ENCODE measurements around the gene HCRTR1.

HCRTR1 gene

DNA sequence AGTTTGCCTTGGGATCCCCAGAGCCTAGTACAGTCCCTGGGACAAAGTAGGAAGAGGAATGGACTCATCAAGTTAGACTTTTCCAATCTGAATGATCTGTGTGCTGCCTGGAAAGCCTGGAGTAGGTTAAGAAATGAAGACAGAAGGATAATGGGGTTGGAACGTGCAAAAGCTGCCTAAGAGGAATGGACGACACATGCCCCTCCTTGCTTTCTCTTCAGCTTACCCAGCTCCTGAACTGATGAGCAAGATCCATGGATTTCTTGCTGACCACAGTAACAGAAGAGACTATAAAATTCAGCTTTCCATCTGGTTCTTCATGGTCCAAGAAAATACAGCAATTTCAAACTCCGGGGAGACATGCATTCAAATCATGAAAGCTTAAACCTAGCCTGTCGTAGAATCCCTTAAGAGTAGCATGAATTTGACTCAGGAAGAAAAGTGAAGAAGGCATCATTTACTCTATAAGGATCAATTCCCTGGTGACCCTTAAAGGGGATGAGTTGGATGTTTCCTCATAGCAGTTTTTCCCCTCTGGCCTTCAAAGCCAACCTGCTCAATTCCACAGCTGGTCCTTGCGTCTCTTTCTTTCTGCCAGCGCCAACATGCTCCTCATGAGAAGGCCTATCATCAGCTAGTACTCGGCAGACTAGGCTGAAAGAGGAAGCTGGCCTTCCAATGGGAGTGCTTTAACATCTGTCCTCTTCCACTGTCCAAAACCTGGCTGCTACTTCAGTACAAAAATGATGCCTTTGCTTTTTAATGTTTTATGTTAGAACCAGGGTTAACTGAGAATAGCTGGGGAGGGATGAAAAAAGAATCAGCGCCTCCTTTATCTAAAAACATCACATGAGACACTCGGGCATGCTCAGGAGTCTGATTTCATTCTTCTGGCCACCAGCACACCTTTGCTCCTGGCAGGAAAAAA is 32.9 kb downstream of the HCRTR1 start:
- DNase-seq (ENCODE audit: low read depth): no peak

DNA sequence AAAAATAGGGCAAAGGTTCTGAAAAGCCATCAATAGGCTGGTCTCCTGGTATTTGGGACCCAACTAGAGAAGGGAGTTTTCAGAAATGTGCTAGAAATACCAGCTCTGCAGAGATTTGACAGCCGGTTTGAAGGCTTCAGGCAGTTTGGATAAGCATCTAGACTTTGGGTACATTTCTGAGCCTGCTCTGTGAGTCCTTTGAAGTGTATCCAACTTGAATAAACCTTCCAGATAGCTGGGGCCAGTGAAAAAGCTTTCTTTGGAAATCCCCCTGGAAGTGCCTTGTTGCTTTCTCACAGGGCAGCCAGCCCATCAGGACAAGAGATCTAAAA is 33.6 kb downstream of the HCRTR1 start:
- no peak for DNase-seq (ENCODE audit: low read depth)

DNA sequence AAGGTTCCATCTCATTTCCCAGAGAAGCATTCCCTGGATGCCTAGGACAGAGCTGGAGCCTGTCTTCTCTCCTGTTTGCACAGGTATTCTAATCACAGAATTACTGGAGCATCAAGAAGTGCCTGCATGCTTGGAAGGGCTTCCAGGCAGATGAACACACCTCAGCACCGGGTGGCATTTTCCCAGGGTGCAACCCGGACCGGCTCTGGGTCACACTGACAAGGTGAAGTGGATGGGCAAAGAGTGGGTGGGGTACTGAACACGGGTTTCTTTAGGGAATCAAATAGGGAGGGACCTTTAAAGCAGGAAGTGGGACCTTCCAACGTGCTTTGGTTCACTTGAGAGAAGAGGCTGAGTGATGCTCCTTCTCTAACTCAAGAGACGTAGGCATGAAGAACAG is 34.3 kb downstream of the HCRTR1 start:
- no peak for DNase-seq (ENCODE audit: low read depth)

DNA sequence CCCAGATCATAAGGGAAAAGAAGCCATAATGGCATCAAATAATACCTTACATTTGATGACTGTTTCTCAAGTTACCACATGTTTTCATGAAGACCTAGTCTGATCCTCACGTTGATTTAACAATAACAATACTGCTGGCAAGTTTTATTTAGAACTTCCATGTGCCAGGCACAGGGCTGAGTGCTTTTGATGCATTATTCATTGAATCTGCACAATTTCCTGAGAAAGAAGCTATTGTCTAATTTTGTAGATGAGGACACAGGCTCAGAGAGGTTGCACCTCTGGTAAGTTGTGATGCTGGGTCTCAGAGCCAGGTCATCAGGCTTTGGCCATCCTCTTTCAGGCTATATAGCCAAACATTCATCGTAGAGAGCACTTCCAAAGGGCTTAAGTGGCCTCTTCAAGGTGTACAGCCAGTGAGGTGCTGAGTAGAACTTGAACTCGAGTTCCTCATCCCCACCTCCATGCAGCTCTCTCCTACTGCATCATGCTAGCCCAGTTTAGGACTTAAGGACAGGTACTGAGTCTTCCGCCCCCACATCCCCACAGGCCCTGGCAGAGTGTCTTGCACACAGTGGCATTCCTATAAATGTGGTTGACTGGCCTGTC is 35.5 kb downstream of the HCRTR1 start:
- no peak for DNase-seq (ENCODE audit: low read depth)

DNA sequence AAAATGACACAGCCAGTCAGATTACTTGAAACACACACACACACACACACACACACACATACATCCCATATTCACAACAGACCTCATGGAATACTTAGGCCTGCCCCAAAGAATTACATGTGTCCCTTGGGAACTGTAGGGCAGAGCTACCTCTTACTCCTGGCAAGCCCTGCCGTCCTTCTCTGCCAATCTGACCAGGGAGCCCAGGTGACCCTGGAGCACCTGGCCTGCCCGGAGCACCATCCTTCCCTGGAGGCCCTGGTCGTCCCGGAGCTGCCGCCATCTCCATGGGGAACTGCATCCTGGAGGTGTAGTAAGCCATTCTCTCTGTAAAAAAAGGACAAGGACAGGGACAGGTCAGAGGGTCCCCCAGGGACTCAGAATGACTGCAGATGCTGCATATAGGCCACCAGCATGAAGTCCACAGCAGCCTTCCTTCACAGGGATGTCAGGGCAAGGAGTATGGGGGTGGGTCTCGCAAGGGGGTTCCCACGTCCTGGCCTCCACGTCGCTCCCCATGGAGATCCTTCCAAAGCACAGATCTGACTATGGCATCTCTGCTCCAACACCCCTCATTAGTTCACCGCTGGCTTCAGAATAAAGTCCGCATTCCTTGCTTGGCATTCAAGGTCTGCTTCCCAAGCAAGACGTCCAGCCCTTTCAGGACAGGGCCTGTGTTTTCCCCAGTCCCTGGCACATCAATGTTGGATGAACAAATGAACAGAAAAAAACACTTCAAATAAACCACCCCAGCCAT is 36.4 kb downstream of the HCRTR1 start:
- no peak for DNase-seq (ENCODE audit: low read depth)

DNA sequence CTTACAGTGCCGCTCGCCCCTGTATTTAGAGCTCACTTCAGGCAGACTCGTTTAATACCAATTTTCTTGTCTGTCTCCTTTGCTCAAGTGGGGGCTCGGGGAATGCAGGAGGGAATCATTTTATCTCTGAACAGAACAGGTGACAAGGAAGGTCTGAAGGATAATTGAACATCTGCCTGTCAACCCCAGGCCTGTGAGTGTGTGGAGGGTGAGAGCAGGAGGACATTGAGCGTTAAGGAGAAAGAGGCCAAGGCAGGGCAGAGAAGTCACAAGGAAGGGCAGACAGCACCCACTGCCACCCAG is 36.9 kb downstream of the HCRTR1 start:
- DNase-seq (ENCODE audit: low read depth): no peak

DNA sequence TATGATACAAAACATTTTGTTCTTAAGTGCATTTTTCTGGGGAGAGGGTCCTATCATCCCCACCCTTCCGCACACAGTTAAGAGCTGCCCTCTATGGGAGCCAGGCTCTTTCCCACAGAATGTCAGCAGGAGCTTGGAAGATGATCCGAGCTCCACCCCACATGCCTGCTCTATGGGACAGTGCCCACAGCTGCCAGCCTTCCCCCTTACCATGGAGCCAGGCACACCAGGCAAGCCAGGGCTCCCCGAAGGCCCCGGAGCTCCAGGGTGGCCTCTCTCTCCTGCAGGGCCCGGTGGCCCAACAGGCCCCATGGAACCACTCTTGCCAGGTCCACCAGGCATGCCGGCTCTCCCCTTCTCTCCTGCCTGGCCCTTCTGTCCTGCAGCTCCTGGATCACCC is 37.6 kb downstream of the HCRTR1 start:
- no peak for DNase-seq (ENCODE audit: low read depth)

DNA sequence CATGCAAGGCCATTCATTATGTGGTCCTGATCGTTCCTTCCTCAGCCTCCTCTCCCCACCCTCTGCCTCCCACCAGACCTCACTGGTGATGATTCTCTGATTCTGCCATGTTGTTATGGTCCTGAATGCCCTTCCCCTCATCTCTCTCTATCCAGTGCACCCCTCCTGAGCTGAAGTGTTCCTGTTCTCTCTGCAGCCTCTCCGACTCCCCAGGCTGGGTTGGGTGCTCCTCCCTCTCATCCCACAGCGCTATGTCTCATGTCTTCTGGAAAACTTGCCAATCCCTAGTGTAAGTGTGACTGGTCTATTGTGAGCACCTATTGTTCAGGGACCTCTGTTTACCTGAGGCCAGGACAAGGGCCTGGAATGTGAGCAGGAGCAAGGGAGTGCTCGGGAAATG is 38.3 kb downstream of the HCRTR1 start:
- no peak for DNase-seq (ENCODE audit: low read depth)

DNA sequence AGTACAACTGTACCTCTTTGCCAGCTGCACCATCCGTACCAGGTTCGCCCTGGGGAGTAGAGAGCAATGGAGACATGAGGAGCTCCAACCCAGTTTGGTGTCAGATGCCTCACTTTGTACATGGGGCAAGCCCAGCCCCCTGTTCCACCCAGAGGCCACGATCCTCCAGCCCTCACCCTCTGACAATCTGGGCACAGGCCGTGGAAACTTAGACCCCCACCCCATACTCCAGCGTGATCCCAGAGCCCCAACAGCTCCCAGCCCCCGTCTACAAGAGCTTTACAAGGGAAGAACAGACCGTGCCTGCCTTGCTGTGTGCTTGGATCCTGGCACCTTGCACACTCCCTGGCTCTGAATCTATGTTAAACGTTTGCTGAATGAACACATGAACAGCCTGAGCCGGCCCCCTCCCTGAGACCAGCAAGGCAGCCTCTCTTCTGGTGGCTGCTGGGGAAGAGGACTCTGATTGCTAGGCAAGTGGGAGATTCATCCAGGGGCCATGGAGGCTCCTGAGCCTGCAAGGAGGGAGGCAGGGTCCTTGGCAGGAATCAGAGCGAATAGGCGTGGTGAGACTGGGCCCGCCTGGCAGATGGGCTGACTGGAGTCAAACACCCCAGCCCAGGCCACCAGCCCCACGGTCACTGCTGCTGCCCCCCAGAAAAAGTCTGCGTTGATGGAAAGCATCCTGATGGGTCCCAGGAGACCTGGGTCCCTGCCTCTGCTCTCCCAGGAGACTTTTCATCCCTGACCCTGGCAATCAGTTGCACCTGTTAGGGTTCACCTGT is 39.7 kb downstream of the HCRTR1 start:
- DNase-seq (ENCODE audit: low read depth): no peak

DNA sequence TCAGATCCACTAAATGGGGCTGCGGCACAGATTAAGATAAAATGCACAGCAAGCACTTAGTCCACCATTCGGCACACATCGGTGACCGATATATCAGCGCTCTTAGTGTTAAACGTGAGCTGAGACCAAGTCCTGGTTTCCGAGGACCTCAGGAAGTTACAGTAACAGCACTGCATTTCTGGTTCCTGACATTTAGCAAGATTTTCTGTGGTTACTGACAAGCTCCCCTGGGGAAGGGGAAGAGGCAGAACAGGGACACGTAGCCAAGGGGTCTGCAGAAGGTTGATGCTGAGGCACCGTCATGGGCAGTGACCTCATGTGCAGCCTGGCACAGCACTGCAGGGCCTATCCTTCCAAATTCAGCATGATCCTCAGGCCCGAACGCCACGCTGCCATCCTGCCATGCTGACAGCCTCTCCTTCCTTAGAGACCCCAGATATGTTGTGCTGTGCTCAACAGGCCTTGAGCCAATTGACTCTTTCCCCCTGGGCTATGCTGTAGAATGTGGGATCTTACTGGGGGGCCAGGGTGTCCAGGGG is 40.6 kb downstream of the HCRTR1 start:
- no peak for DNase-seq (ENCODE audit: low read depth)

DNA sequence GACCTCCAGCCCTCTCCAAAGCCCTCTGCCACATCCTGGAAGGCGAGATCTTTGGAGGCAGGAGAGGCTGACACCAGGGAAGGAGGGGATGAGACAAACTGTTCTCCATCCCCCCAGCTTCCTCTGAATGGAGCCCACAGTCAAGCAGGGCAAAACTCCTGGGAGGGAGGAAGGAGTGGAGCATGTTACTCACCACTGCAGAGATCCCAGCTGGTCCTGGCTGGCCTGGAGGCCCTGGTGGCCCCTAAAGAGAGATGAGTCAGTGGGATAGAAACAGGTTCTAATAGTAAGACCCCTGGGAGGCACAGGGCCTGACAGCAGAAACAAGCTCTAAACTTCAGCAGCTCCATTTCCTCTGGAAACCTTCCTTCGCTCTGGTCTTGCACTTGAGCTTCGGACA is 41.2 kb downstream of the HCRTR1 start:
- DNase-seq (ENCODE audit: low read depth): no peak

DNA sequence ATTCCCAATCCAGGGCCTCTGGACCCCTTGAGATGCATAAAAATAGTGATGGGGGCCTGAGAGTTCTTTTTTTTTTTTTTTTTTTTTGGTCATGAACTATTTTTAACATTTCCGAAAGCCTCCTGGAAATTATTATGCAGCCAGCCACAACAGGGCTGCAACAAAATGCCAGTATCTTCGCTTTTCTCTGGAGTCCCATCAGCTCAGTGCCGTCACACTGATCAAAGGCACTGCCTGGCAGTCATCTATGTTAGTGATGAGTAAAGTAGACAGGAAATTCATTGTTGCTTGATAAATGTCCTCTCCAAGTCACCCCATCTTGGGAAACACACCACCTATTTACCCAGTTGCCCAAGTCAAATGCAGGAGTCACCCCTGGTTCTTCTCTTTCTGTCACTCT is 42.4 kb downstream of the HCRTR1 start:
- no peak for DNase-seq (ENCODE audit: low read depth)

DNA sequence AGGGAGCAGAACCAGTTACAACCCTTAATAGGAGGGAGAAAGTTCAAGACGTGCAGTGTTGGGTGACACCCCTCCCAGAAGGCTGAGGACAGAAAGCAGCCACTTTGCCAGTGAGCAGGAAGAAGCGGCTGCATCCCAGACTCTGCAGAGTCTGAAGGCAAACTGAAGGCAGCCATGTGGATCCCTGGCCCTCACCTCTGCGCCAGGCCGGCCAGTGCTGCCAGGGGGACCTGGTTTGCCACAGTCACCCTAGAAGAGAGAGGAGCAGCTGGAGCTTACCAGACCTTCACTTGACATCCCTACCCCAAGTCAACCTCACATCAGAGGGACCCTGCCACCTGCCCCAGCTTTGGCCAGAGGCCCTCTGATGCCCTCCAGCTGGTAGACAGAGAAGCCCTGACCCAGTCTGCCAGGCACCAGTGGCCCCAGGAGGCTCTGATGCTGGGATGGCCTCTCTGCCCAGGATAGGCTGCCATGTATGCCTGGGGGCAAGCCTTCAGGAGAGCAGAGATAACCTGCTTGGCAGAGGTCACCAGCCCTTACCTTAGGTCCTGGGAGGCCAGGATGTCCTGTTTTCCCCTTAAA is 43.5 kb downstream of the HCRTR1 start:
- no peak for DNase-seq (ENCODE audit: low read depth)

DNA sequence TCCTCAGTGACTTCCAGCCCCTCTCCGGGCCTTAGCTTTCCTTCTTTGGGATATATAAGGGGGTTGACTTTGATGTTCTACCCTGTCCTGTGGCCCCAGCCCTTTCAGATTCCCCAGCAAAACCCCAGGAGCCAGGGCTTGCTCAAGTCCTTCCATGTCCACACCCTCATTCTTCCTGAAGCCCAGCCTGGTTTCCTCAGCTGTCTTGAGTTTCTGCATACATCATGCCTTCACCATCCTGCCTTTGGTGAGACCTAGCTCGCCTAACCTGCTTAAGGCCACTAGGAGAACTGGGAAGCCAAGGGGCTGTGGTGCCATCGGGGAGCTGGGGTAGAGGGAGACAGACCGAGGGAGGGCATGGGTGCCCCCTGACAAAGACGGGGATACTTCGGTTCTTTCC is 44.4 kb downstream of the HCRTR1 start:
- DNase-seq (ENCODE audit: low read depth): peak; percentile 17

DNA sequence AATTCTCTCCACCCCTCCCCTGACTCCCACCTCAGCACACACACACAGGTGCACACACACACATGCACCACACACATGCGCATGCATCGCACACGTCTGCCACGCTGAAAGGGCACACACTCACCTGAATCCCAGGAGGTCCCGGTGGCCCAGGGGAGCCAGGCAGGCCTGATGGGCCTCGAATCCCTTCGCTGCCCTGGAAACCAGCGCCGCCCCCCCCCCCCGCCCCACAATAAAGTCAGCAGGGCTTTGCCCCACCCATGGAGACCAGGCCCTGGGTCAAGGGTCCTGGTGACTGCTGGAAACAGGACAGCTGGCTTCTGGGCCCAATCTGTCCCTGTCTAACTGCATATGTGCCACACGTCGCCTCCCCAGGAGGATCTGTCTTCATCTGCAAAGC is 45.0 kb downstream of the HCRTR1 start:
- no peak for DNase-seq (ENCODE audit: low read depth)

DNA sequence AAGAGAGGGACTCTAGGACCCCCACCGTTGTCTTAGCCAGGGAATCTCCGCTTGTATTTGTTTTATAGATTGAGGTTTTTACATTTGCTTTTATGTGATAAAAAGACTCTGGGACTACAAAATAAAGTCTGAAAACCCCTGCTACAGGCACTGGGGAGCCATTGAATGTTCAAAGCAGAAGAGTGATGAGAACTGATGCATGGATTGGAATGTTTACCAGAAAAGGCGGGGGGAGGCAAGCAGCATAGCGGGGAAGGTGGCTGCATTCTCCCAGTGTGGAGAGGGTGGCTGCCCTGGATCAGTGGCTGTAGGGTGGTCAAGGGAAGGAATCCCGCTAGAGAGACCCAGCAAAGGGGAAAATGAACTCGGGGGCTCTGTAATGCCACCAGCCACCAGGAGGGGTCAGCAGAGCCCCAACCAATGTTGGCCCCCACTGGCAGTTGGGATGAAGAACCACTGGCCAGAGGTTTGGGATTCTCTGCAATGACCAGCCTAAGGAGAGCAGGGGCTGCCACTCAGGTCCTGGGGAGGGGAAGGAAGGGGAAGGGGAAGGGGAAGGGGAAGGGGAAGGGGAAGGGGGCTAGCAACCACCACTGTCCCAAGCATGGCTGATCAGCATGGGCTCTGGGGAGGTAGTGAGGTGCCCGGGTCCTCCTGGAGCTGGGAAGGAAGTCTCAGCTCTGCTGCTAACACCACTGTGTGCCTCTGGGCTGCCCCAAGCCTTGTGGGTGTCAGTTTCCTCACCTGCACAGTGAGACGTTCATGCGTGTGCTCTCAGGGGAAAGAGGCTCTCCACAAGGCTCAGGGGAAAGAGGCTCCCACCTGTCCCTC is 46.3 kb downstream of the HCRTR1 start:
- no peak for DNase-seq (ENCODE audit: low read depth)

DNA sequence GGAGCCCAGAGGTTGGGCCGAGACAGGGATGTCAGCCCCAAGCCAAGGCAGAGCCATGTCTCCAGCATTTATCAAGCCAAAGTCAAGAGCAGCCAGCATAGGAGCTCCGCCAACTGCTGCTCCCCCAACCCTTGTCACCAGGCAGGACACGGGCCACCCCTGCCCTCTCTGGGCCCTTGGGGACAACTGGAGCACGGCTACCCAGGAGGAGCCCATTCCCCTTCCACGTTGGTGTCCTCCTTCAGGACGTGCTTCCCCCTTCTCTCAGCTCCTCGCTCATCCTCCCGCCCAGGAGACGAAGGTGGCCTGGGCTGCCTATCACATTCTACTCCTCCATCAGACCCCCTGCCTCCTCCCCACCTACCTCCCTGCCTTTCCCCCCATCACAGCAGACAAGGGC is 47.0 kb downstream of the HCRTR1 start:
- DNase-seq (ENCODE audit: low read depth): no peak

DNA sequence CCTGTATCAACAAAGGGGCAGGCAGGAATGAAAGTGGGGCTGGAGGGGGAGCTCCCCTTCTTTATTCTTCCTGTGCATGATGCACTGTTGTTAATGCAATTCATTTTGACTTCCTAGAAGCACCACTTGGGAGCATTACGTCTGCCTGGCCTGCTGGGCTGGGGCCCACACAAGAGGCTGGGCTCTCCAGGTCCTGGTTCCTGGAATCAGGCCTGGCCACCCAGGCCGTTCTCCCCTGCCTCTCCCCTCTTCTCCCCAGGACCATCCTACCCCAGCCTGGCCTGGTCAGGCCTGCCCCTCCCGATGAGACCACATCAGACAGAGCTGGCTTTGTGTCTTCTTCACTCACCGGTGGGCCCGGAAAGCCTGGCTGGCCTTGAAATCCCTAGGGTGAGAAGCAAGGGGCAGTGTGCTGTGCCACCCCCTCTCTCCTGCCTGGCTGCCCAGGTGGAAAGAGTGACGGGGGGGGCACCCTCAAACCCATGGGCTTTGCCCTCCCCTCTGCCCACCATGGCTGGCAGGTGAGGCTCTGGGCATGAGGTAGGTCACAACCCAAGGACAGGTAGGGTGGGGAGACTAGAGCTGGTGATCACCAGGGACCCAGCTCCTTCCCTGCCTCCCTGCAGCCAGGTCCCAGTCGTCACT is 47.9 kb downstream of the HCRTR1 start:
- no peak for DNase-seq (ENCODE audit: low read depth)

DNA sequence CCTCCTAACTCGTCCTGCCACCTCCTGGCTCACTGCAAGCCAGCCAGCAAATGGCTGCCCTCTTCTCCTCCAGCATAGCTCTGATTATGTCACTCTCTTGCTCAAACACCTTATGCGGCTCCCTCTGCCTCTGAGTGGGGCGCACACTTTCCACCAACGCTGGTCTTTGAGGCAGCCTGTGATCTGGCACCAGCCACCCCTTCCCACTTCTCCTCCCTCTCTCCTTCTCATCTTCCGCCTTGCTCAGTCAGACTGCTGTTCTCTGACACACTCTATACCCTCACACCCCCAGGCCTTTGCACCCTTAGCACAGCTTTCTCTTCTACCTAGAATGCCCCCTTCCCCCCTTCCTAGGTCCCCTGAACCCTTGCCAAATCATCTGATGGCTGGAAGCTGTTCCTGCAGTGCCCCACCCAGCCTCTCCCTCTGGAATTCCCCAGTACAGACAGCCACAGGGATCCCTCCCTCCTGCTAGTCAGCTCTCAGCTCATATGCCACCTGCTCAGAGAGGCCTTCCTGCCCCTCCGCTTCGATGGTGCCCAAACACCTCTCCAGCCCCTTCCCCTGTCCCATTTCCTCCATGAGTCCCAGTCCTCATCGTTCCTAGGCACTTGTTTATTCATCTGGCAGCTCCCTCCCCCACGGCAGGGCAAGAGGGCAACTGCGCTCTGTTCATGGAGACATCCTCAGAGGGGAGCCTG is 48.9 kb downstream of the HCRTR1 start:
- no peak for DNase-seq (ENCODE audit: low read depth)

Data from fibroblast of gingiva (primary cell).